WI38 (cell line): Measurements from ENCODE around the gene SF3A2.
"Not testable (repeated sequence)": the region's sequence is repeated elsewhere in the genome, so short reads cannot be mapped to it uniquely, and the experiment has no call there.

Experiments
- H3K4me3 ChIP-seq: 2 replicates; pipeline ENCODE4 v1.5.1; 2011; ENCODE audit warnings: low read depth, mild to moderate bottlenecking, control low read depth, low read length
- TF ChIP-seq, protein P1 (sequence below): IDR thresholded peaks from 2 replicates; pipeline ENCODE4 v1.5.1; 2012; ENCODE audit warnings: low read depth, mild to moderate bottlenecking, control low read depth, low read length

SF3A2 gene

DNA sequence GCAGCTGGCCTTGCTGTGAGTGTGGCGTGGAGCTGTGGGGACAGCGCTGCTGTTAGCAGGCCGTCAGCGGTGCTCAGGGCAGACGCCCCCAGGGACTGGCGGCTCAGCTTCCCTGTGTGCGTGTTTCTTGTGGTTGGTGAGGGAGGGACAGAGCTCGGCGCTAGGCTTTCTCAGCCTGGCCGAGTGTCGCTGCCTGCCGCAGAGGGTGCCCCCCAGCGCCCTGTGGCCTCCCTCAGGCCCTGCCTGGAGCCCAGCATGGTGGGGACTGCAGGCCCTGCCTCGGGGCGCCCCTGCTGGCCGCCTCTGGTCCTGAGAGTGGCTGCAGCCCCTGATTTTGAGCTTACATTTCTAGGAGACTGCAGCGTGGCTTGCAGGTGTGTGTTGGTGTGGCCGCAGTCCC lies 37.4 kb upstream of the SF3A2 start:
- no peak overlapping the region for H3K4me3 ChIP-seq
- TF ChIP-seq, protein P1, sequence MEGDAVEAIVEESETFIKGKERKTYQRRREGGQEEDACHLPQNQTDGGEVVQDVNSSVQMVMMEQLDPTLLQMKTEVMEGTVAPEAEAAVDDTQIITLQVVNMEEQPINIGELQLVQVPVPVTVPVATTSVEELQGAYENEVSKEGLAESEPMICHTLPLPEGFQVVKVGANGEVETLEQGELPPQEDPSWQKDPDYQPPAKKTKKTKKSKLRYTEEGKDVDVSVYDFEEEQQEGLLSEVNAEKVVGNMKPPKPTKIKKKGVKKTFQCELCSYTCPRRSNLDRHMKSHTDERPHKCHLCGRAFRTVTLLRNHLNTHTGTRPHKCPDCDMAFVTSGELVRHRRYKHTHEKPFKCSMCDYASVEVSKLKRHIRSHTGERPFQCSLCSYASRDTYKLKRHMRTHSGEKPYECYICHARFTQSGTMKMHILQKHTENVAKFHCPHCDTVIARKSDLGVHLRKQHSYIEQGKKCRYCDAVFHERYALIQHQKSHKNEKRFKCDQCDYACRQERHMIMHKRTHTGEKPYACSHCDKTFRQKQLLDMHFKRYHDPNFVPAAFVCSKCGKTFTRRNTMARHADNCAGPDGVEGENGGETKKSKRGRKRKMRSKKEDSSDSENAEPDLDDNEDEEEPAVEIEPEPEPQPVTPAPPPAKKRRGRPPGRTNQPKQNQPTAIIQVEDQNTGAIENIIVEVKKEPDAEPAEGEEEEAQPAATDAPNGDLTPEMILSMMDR: peak; percentile 19; the same call in 1 of the 2 replicates

DNA sequence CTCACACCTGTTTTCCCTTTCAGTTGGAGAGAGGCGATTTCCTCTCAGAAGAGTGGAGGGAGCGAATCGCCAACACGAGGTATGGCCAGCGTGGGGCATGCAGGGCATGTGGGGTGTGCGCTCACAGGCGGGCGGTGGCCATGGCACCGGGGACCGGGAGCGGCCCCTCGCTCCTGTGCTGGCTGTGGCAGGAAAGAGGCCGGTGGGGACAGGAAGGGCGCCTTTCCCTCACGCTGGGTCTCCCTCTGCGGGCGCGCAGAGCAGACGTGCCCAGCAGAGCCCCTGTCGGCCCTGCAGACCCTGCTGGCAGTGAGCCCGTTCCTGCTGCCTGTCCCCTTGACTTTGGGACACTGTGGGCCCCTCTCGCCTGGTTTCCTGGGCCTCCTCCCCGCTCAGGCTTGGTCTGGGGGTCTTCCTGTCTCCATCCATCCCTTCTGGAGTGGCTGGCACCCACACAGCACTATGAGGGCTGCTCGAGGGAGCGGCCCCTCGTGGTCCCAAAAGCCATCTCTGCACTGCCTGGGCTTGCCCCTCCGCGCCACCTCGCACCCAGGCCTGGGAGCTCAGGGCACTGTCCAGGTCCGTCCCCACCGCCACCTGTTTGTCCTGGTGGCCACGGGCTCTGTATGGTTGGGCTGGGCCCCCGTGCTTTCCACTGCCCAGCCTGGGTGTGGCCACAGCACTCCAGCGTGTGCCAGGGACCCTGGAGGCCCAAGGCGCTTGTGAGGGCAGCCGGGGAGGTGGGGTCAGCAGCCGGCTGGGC lies 36.6 kb upstream of the SF3A2 start:
- H3K4me3 ChIP-seq: no peak overlapping the region
- TF ChIP-seq, protein P1: no peak

DNA sequence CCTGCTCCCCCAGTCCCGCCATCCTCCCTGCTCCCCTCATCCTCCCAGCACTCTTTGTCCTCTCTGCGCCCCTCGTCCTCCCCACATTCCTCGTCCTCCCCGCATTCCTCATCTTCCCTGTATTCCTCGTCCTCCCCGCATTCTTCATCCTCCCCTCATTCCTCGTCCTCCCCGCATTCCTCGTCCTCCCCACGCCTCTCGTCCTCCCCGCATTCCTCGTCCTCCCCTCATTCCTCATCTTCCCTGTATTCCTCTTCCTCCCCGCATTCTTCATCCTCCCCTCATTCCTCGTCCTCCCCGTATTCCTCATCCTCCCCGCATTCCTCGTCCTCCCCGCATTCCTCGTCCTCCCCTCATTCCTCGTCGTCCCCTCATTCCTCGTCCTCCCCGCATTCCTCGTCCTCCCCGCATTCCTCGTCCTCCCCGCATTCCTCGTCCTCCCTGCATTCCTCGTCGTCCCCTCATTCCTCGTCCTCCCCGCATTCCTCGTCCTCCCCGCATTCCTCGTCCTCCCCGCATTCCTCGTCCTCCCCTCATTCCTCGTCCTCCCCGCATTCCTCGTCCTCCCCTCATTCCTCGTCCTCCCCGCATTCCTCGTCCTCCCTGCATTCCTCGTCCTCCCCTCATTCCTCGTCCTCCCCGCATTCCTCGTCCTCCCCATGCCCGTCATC lies 35.9 kb upstream of the SF3A2 start:
- H3K4me3 ChIP-seq: not testable (repeated sequence)

DNA sequence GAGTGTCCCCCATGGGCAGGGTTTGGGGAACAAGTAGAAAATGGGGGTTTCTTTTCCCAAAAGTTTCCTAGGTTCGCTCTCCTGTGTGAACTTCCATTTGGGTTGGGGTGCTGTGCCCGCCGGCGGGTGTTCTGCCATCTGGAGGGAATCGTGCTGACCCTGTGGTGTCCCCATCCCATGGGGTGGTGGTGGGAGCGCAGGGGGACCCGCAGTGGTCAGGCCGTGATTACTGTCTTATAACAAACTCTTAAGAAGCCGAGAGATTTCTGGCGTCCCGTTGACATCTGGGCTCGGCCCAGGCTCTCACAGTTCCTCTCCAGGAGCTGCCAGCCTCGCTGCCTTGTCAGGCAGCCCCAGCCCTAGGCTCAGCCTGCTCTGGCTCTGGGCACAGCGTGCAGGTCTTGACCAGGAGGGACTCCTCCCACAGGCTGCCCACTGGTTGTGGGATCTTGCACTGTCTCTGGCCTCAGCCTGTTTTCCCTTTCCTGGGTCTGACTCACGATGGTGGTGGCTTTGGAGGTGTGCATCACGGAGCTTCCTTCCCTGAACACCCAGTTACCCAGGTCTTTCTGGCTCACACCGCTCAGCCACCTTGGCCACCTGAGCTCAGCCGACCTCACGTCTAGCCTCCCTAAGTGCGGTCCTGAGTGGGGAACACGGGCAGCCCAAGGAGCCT lies 35.0 kb upstream of the SF3A2 start:
- H3K4me3 ChIP-seq: no peak overlapping the region
- TF ChIP-seq, protein P1: no peak

- no peak overlapping the region for H3K4me3 ChIP-seq
- TF ChIP-seq, protein P1: no peak
Observed at GRCh38 chr19:2202366-2202765, 34.3 kb upstream of the SF3A2 start.

- H3K4me3 ChIP-seq: no peak overlapping the region
- TF ChIP-seq, protein P1: no peak
Observed at GRCh38 chr19:2207008-2207407, 29.6 kb upstream of the SF3A2 start.

- TF ChIP-seq, protein P1: no peak
- H3K4me3 ChIP-seq: no peak overlapping the region
Observed at GRCh38 chr19:2207991-2208860, 28.4 kb upstream of the SF3A2 start.
